Embryonic facial prominence (tissue), 1 donor: Measurements from ENCODE around the gene SPCS2.
A peak's percentile ranks its signal among the peaks of the same experiment; 100 is the strongest.
"Not testable (repeated sequence)": the region's sequence is repeated elsewhere in the genome, so short reads cannot be mapped to it uniquely, and the experiment has no call there.

Source experiments
- DNase-seq: peaks from one replicate; pipeline ENCODE4 v3.0.0-alpha.2; 2016; ENCODE audit errors: extremely low spot score

SPCS2 gene

GRCh38 chr11:75001686-75002085 is 52.6 kb downstream of the SPCS2 start:
- no peak for DNase-seq

- no peak for DNase-seq
These were observed 53.5 kb downstream of the SPCS2 start for GRCh38 chr11:75002516-75002915.

- no peak for DNase-seq
These were observed 55.1 kb downstream of the SPCS2 start for GRCh38 chr11:75004215-75004614.

- DNase-seq: no peak
These were observed 62.3 kb downstream of the SPCS2 start for GRCh38 chr11:75011357-75011756.

GRCh38 chr11:75011872-75012271 is 62.8 kb downstream of the SPCS2 start:
- DNase-seq: no peak

- no peak for DNase-seq
These were observed 64.0 kb downstream of the SPCS2 start for GRCh38 chr11:75013051-75013450.

GRCh38 chr11:75014129-75014528 is 65.1 kb downstream of the SPCS2 start:
- no peak for DNase-seq

GRCh38 chr11:75019200-75019599 is 70.1 kb downstream of the SPCS2 start:
- not testable (repeated sequence) for DNase-seq

GRCh38 chr11:75020328-75020727 is 71.3 kb downstream of the SPCS2 start:
- DNase-seq: not testable (repeated sequence)

- DNase-seq: no peak
These were observed 73.2 kb downstream of the SPCS2 start for GRCh38 chr11:75022296-75022695.

GRCh38 chr11:75022759-75023396 is 73.8 kb downstream of the SPCS2 start:
- peak; percentile 28 for DNase-seq

GRCh38 chr11:75023446-75024067 is 74.5 kb downstream of the SPCS2 start:
- DNase-seq: no peak

- DNase-seq: no peak
These were observed 75.0 kb downstream of the SPCS2 start for GRCh38 chr11:75024068-75024449.

- no peak for DNase-seq
These were observed 75.7 kb downstream of the SPCS2 start for GRCh38 chr11:75024764-75025211.

GRCh38 chr11:75025561-75025960 is 76.5 kb downstream of the SPCS2 start:
- DNase-seq: no peak

GRCh38 chr11:75028321-75028720 is 79.3 kb downstream of the SPCS2 start:
- DNase-seq: no peak
